NCI-H1092 treated with DMSO at 0.1 percent for 48 hours (cell line): Measurements from ENCODE around the gene WNT6.

Experiments used
- DNase-seq: peaks from one replicate; lab custom pipeline; 2025; lab: John Stamatoyannopoulos, UW

Gene WNT6

DNA sequence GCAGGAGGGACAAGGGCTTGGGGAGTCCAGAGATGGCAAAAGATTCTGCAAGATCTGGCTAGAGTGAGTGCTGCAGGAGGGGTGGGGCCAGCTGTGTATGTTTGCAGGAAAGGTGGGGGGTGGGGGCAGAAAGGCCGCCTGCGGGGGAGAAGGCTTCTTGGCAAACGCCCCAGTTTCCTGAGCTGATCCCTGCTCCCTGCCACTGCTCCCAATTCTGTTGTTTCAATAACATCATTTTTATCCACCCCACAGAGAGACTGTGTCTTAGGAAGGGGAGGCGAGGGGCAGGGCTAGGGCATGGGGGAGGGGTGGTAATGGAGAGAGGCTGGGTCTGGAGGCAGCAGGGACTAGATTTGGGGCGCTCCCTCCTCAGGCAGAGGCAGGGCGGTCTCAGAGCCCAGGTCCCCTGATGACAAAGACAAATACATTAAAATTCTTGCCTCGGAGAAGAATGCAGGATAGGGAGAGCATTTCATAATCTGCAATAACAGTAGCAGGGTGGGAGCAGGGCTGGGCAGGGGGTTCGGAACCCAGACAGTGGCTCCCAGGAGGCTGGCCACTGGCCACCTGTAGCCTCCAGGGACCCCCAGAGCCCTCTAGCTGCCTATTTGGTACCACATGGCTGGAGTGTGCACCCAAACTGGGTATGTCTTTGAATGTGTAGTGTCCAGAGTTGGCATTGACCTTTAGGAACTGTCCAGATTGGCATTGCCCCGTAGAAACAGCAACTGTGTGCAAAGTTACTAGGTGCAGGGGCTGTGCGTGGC, 2.1 kb upstream of the WNT6 start:
- DNase-seq, result no peak

DNA sequence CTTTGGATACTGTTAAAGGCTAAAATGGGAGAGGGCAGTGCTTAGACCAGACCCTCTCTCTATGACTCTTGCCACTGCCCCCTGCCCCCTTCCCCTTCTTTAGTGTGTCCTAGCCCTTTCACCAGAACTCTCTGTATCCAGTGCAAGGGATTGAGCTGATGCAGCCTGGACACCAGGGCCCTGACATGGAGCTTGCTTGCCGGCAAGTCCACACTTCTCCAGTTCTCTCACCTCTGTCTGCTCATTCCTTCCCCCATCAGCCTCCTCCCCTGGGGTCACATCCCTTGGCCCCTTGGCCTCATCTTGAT, 1.5 kb upstream of the WNT6 start:
- no peak for DNase-seq

- no peak for DNase-seq
These were observed 692 bp upstream of the WNT6 start for GRCh38 chr2:218858671-218859555.

GRCh38 chr2:218859988-218860831, 605 bp downstream of the WNT6 start:
- no peak for DNase-seq

- DNase-seq, result peak; percentile 77
These were observed 1.4 kb downstream of the WNT6 start for GRCh38 chr2:218860950-218861381.

GRCh38 chr2:218861645-218862318, 2.2 kb downstream of the WNT6 start:
- DNase-seq, result no peak

DNA sequence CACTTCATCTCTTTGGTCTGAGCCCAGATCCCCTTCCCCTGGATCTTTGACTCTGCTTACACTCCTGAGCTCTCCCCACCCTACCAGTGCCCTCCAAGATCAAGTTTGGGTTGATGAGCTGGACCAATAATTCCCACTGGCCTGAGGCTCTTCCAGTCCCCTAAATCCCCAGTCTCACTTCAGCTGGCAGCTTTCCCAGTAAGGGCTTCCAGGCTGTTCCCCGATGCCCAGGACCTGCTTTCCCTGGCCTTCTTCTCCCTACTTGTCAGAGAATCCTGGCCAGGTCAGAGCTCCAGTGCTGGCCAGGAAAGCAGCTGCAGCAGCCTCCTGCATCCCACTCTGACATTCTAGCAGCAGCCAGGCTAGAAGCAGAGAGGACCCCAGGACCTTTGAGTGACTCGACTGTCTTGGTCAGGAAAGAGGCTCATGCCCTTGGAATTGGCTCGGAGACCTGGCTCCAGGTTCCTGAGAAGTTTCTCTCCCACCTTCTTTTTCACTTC, 3.5 kb downstream of the WNT6 start:
- no peak for DNase-seq

- no peak for DNase-seq
These were observed 5.8 kb downstream of the WNT6 start for GRCh38 chr2:218865396-218865795.

DNA sequence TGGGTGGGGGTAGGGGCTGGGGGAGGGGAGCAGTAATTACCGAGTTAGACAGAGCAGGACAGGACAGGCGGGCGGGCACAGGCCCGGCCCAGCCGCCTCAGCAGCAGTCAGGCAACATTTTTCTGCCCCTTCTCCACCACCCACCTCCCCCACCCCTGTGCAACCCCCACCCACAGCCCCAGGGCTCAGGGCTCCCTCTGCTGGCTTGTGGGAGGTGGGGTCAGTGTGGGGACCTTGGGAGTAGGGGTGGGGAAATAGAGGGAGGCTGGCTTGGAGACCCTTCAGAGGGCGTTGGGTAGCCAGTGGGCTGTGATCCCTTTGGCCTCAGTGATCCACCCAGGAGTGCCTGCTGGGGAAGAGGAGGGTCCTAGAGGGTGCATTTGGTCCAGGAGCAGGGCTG, 6.4 kb downstream of the WNT6 start:
- DNase-seq, result no peak

DNA sequence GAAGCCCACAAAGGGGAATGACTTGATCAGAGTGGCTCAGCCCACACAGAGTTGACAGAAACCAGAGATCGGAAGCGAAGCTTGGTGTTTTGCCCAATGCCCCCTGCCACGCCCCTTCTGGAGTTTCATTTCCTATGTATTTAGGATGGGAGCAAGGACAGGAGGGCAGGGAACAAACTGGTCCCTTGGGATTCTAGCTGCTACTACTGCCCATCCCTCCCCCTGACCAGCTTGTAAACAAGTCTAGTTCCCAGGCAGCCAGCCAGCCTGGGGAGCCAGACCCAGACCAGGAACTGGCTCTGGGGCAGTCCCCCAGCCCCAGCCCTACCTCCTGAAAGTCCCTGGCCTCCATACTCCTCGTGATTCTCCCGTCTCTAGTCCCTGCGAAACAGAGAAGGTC, 8.3 kb downstream of the WNT6 start:
- DNase-seq, result no peak

- DNase-seq, result no peak
These were observed 9.5 kb downstream of the WNT6 start for GRCh38 chr2:218869064-218869463.

DNA sequence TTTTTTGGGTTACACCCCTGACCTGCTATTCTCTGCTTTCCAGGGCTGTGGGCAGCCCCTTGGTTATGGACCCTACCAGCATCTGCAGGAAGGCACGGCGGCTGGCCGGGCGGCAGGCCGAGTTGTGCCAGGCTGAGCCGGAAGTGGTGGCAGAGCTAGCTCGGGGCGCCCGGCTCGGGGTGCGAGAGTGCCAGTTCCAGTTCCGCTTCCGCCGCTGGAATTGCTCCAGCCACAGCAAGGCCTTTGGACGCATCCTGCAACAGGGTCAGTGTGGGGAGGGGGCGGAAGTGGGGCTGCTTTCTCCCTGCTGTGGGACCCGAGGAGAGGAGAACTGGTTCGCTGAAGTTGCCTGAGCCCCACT, 11.4 kb downstream of the WNT6 start:
- no peak for DNase-seq

DNA sequence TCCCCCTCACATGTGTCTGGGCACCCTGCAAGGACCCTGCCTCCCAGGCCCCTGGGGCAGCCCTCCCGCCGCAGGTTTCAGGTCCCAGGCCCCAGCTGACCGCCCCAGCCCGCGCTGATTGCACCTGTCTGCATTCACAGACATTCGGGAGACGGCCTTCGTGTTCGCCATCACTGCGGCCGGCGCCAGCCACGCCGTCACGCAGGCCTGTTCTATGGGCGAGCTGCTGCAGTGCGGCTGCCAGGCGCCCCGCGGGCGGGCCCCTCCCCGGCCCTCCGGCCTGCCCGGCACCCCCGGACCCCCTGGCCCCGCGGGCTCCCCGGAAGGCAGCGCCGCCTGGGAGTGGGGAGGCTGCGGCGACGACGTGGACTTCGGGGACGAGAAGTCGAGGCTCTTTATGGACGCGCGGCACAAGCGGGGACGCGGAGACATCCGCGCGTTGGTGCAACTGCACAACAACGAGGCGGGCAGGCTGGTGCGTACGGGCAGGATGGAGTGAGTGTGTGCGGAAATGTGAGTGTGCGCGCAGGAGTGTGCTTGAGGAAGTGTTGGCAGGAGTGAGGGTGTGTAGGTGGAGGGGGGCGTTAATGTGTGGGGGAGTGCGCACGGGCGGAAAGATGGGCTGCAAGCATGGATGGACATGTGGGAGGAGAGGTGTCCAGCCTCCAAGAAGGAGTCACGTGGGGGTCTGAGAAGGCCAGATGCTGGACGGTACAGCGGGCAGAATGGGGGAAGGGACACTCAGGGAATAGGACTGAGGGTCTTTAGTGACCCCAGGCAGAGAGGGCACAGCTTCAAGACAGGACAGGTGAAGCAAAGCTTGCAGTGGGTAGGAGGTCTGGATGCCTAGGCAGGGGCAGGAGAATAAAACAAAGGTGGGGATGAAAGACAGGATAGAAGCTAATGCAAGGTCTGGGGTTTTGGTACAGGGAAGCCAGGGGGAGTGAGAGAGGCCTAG, 12.0 kb downstream of the WNT6 start:
- DNase-seq, result no peak

DNA sequence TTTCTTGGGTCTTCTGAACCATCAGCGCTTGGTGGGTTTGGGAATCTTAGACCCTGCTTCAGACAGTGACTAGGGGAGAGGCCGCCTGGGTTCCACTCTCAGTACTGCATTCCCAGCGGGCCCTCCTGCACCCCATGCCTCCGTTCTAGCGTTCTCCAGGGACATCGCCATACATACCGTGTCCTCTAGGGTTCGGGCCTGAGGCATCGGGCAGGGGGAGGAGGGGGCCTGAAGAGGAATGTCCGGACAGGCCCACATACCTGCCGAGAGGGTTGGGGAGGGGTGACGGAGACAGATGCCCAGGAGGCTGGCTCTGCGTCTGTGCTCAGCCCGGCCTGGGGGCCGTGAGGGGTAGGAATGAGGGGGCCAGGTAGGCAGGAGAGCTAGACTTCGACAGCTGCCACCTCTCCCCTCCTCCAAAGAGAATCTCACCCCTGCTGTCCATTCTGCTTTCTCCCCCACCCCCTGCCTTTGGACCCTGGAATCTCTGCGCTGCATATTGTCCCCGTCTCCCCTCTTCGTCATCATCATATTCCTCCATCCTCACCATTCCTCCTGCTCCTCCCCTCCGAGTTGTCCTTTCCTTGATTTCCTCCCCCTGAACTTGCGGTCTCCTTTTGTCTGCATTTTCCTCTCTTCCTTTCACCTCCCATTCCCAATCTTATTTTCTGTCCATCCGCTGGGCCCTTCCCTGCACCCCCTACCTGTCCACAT, 13.2 kb downstream of the WNT6 start:
- no peak for DNase-seq

DNA sequence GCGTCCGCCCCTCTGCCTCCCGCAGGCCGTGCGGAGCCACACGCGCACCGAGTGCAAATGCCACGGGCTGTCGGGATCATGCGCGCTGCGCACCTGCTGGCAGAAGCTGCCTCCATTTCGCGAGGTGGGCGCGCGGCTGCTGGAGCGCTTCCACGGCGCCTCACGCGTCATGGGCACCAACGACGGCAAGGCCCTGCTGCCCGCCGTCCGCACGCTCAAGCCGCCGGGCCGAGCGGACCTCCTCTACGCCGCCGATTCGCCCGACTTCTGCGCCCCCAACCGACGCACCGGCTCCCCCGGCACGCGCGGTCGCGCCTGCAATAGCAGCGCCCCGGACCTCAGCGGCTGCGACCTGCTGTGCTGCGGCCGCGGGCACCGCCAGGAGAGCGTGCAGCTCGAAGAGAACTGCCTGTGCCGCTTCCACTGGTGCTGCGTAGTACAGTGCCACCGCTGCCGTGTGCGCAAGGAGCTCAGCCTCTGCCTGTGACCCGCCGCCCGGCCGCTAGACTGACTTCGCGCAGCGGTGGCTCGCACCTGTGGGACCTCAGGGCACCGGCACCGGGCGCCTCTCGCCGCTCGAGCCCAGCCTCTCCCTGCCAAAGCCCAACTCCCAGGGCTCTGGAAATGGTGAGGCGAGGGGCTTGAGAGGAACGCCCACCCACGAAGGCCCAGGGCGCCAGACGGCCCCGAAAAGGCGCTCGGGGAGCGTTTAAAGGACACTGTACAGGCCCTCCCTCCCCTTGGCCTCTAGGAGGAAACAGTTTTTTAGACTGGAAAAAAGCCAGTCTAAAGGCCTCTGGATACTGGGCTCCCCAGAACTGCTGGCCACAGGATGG, 14.0 kb downstream of the WNT6 start:
- DNase-seq, result no peak

DNA sequence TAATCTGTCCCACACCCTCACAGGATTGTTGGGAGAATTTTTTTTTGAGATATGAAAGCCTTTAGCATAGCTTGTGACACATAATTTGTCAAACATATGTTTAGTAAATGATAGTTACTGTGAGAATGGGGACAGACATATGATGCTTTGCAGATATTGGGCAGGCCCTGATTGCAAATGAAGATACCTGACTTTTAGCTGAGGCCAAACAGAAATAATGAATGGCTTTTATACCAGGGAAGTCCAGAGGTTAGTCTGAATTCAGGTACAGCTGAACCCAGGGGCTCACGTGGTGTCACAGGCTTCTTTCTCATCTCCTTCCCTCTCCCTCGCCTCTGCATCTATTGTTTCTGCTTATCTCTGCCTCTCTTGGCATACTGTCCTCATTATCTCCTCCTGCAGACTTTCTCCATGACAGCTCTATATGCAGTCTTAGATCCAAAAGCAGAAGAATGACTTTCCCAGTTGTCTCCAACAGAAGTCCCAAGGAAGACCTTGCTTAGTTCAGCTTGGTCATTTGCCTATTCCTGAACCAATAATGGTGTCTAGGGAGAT, 16.2 kb downstream of the WNT6 start:
- DNase-seq, result no peak

DNA sequence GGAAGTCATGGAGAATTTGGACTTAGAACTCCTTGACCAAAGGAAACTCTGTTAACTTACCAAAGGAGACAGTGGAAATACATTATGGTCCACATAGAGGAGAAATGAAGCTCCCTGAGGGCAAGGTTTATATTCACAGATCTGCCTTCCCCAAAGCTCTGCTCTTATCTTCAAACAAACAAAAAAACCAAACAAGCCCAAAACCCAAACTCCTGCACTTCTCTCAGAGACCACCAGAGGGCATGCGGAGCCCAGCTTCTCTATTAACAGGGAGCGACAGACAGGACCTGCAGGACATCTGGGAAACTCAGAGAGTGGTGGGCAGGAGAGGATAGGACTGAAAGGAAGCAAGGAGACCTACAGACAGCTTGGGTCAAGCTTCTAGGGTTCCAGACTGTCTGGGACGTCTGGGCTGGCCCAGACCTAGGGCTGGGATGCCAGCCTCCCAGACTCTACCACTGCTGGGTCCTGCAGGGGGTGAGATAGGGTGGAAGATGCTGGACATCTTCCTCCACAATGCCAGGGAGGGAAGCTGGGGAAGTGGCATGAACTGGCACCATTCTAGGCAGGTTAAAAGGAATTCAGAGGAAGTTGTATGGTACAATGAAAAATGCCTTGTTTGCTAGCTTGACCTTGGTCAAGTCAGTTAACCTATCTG, 17.1 kb downstream of the WNT6 start:
- peak; percentile 50 for DNase-seq

GRCh38 chr2:218877331-218877730, 17.7 kb downstream of the WNT6 start:
- no peak for DNase-seq
